Measurements from ENCODE around the gene ABCF3. TPM values are rescaled to one million over a fixed set of nuclear protein-coding genes. Genes with fewer than 3 reads are reported as not detected.

The ABCF3 gene
- total and polyA plus RNA-seq, 2 of the 13 experiments (the other 11 are each of a cell fraction or from before 2014, with no cell fraction given): 38.8 to 46.5 TPM

DNA sequence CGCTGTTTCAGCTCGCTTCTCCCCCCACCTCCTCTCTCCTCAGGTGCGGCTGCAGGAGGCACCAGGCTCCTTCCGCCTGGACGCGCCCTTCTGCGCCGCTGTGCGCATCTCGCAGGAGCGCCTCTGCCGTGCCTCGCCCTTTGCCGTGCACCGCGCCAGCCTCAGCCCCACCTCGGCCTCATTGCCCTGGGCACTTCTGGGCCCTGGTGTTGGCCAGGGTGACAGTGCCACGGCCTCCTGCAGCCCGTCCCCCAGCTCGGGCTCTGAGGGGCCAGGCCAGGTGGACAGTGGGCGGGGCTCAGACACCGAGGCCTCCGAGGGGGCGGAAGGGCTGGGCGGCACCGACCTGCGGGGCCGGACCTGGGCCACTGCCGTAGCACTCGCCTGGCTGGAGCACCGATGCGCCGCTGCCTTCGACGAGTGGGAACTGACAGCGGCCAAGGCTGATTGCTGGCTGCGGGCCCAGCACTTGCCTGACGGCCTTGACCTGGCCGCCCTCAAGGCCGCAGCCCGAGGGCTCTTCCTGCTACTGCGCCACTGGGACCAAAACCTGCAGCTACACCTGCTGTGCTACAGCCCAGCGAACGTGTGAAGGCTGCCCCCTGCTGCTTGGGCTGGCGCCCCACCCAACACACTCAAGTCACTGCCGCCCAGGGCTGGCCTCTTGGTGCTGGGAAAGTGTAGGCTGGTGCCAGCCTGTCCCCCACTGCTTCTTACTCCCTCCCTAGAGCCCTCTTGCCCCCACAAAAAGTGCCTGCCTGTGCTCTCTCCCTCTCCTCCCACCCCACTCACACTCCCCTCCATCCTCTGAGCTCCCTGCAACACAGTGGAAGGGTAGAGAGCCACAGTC, 55.7 kb downstream of the ABCF3 start (continued):
- TF ChIP-seq, protein P1, sequence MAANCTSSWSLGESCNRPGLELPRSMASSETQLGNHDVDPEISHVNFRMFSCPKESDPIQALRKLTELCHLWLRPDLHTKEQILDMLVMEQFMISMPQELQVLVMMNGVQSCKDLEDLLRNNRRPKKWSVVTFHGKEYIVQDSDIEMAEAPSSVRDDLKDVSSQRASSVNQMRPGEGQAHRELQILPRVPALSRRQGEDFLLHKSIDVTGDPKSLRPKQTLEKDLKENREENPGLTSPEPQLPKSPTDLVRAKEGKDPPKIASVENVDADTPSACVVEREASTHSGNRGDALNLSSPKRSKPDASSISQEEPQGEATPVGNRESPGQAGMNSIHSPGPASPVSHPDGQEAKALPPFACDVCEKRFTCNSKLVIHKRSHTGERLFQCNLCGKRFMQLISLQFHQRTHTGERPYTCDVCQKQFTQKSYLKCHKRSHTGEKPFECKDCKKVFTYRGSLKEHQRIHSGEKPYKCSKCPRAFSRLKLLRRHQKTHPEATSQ (CRISPR knock-in tag; IDR thresholded peaks at IDR 0.05; ENCODE audit: borderline replicate concordance): peak; percentile 85; the same call in 1 of the 2 replicates
- TF ChIP-seq SRY (CRISPR knock-in tag; IDR thresholded peaks at IDR 0.05) (no peak), ZBTB20 (CRISPR knock-in tag; IDR thresholded peaks at IDR 0.05; ENCODE audit: borderline replicate concordance, low read depth) (peak; percentile 77; the same call in 1 of the 2 replicates), SMARCC2 (IDR thresholded peaks at IDR 0.05) (no peak), KLF12 (CRISPR knock-in tag; IDR thresholded peaks at IDR 0.05; ENCODE audit: borderline replicate concordance) (peak; percentile 93), ZNF556 (CRISPR knock-in tag; IDR thresholded peaks at IDR 0.05; ENCODE audit: borderline replicate concordance) (peak; percentile 97), ZBTB49 (CRISPR knock-in tag; IDR thresholded peaks at IDR 0.05; ENCODE audit: borderline replicate concordance) (no peak), CENPT (CRISPR knock-in tag; IDR thresholded peaks at IDR 0.05; ENCODE audit: low read depth) (no peak; the same call in 1 of the 2 replicates), ZNF703 (CRISPR knock-in tag; IDR thresholded peaks at IDR 0.05; ENCODE audit: borderline replicate concordance) (no peak; the same call in 1 of the 2 replicates), ZMAT3 (CRISPR knock-in tag; conservative IDR thresholded peaks at IDR 0.05) (no peak), ZNF230 (CRISPR knock-in tag; IDR thresholded peaks at IDR 0.05) (peak; percentile 82; the same call in 1 of the 2 replicates), NKX3-1 (CRISPR knock-in tag; IDR thresholded peaks at IDR 0.05) (peak; percentile 88), ZBTB38 (CRISPR knock-in tag; IDR thresholded peaks at IDR 0.05) (peak; percentile 82; the same call in 1 of the 2 replicates), ZNF331 (CRISPR knock-in tag; IDR thresholded peaks at IDR 0.05) (peak; percentile 94), E2F2 (CRISPR knock-in tag; IDR thresholded peaks at IDR 0.05; ENCODE audit: borderline replicate concordance) (peak; percentile 38; the same call in 1 of the 2 replicates), HDAC2 (CRISPR knock-in tag; IDR thresholded peaks at IDR 0.05) (peak; percentile 96), MAFF (IDR thresholded peaks at IDR 0.05; ENCODE audit: low read depth, low read length) (no peak)
- TF ChIP-seq, protein P2, sequence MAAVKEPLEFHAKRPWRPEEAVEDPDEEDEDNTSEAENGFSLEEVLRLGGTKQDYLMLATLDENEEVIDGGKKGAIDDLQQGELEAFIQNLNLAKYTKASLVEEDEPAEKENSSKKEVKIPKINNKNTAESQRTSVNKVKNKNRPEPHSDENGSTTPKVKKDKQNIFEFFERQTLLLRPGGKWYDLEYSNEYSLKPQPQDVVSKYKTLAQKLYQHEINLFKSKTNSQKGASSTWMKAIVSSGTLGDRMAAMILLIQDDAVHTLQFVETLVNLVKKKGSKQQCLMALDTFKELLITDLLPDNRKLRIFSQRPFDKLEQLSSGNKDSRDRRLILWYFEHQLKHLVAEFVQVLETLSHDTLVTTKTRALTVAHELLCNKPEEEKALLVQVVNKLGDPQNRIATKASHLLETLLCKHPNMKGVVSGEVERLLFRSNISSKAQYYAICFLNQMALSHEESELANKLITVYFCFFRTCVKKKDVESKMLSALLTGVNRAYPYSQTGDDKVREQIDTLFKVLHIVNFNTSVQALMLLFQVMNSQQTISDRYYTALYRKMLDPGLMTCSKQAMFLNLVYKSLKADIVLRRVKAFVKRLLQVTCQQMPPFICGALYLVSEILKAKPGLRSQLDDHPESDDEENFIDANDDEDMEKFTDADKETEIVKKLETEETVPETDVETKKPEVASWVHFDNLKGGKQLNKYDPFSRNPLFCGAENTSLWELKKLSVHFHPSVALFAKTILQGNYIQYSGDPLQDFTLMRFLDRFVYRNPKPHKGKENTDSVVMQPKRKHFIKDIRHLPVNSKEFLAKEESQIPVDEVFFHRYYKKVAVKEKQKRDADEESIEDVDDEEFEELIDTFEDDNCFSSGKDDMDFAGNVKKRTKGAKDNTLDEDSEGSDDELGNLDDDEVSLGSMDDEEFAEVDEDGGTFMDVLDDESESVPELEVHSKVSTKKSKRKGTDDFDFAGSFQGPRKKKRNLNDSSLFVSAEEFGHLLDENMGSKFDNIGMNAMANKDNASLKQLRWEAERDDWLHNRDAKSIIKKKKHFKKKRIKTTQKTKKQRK (IDR thresholded peaks at IDR 0.05; ENCODE audit: low read length): no peak
- TF ChIP-seq, protein P3, sequence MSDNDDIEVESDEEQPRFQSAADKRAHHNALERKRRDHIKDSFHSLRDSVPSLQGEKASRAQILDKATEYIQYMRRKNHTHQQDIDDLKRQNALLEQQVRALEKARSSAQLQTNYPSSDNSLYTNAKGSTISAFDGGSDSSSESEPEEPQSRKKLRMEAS (IDR thresholded peaks at IDR 0.05): peak; percentile 88

All from HepG2 (cell line).